HEK293T (cell line): ENCODE data around the gene ENTREP1.

Source experiments
- FOXM1 ChIP-seq: fragments of 450-650 bp; IDR thresholded peaks from 2 replicates; pipeline ENCODE4 v1.6.1; 2017; ENCODE audit warnings: mild to moderate bottlenecking, borderline replicate concordance
- L3MBTL2 ChIP-seq: fragments of 450-650 bp; conservative IDR thresholded peaks from 2 replicates; pipeline ENCODE4 v1.6.1; 2016; ENCODE audit warnings: mild to moderate bottlenecking
- LEF1 ChIP-seq: fragments of 450-650 bp; IDR thresholded peaks from 2 replicates; pipeline ENCODE4 v1.6.1; 2017; ENCODE audit warnings: mild to moderate bottlenecking, borderline replicate concordance
- NFRKB ChIP-seq: fragments of 450-650 bp; IDR thresholded peaks from 2 replicates; pipeline ENCODE4 v1.6.1; 2016; ENCODE audit warnings: mild to moderate bottlenecking, moderate library complexity
- SP1 ChIP-seq: fragments of 450-650 bp; IDR thresholded peaks from 2 replicates; pipeline ENCODE4 v1.6.1; 2017
- SUZ12 ChIP-seq: fragments of 450-650 bp; IDR thresholded peaks from 2 replicates; pipeline ENCODE4 v1.6.1; 2016; ENCODE audit warnings: mild to moderate bottlenecking
- TARDBP ChIP-seq: fragments of 450-650 bp; IDR thresholded peaks from 2 replicates; pipeline ENCODE4 v1.6.1; 2016
- TF ChIP-seq, protein P1 (sequence below): fragments of 450-650 bp; IDR thresholded peaks from 2 replicates; pipeline ENCODE4 v1.6.1; 2016

GRCh38 chr9:69292078-69292477, 32.9 kb upstream of the ENTREP1 start:
- TF ChIP-seq SUZ12 = no peak
- TF ChIP-seq, protein P1, sequence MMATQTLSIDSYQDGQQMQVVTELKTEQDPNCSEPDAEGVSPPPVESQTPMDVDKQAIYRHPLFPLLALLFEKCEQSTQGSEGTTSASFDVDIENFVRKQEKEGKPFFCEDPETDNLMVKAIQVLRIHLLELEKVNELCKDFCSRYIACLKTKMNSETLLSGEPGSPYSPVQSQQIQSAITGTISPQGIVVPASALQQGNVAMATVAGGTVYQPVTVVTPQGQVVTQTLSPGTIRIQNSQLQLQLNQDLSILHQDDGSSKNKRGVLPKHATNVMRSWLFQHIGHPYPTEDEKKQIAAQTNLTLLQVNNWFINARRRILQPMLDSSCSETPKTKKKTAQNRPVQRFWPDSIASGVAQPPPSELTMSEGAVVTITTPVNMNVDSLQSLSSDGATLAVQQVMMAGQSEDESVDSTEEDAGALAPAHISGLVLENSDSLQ = no peak
- TF ChIP-seq SP1 = no peak
- no peak for TF ChIP-seq FOXM1
- no peak for TF ChIP-seq L3MBTL2
- TF ChIP-seq LEF1 = no peak
- no peak for TF ChIP-seq TARDBP
- no peak for TF ChIP-seq NFRKB
